NCI-H526 (cell line): ENCODE data around the gene P2RX2.

Experiments
- DNase-seq, 2 experiments: peaks; one replicate each; lab custom pipeline; 2025; lab: John Stamatoyannopoulos, UW

The P2RX2 gene

GRCh38 chr12:132618683-132619043, at the start of gene P2RX2:
P2RX2 (plus strand) TSS chr12:132618776; CDS start chr12:132618817, 41 bp downstream.
- DNase-seq: peak in 1 of 2 experiments; percentile 72

GRCh38 chr12:132568826-132569480, 49.6 kb upstream of the P2RX2 start:
- no peak for DNase-seq

GRCh38 chr12:132569856-132570480, 48.6 kb upstream of the P2RX2 start:
- no peak for DNase-seq

- no peak for DNase-seq
Observed at GRCh38 chr12:132570635-132571034, 47.9 kb upstream of the P2RX2 start.

GRCh38 chr12:132571051-132571450, 47.5 kb upstream of the P2RX2 start:
- DNase-seq: no peak

- no peak for DNase-seq
Observed at GRCh38 chr12:132571598-132571997, 47.0 kb upstream of the P2RX2 start.

- DNase-seq: no peak
Observed at GRCh38 chr12:132572106-132572505, 46.5 kb upstream of the P2RX2 start.

- no peak for DNase-seq
Observed at GRCh38 chr12:132572801-132573760, 45.5 kb upstream of the P2RX2 start.

GRCh38 chr12:132574271-132574996, 44.1 kb upstream of the P2RX2 start:
- DNase-seq: no peak

- DNase-seq: no peak
Observed at GRCh38 chr12:132575661-132576060, 42.9 kb upstream of the P2RX2 start.

GRCh38 chr12:132576701-132577100, 41.9 kb upstream of the P2RX2 start:
- no peak for DNase-seq

- no peak for DNase-seq
Observed at GRCh38 chr12:132577191-132577920, 41.2 kb upstream of the P2RX2 start.

GRCh38 chr12:132578118-132578517, 40.5 kb upstream of the P2RX2 start:
- DNase-seq: no peak

GRCh38 chr12:132578826-132579225, 39.8 kb upstream of the P2RX2 start:
- no peak for DNase-seq

GRCh38 chr12:132579744-132580143, 38.8 kb upstream of the P2RX2 start:
- no peak for DNase-seq

- no peak for DNase-seq
Observed at GRCh38 chr12:132580701-132581292, 37.8 kb upstream of the P2RX2 start.

- no peak for DNase-seq
Observed at GRCh38 chr12:132581348-132582057, 37.1 kb upstream of the P2RX2 start.

- no peak for DNase-seq
Observed at GRCh38 chr12:132582058-132582420, 36.5 kb upstream of the P2RX2 start.

GRCh38 chr12:132582582-132583410, 35.8 kb upstream of the P2RX2 start:
- DNase-seq: no peak

GRCh38 chr12:132583411-132583710, 35.2 kb upstream of the P2RX2 start:
- no peak for DNase-seq
